ENCODE data around the gene KTI12.
"Not testable (repeated sequence)": the region's sequence is repeated elsewhere in the genome, so short reads cannot be mapped to it uniquely, and the experiment has no call there.

The KTI12 gene

DNA sequence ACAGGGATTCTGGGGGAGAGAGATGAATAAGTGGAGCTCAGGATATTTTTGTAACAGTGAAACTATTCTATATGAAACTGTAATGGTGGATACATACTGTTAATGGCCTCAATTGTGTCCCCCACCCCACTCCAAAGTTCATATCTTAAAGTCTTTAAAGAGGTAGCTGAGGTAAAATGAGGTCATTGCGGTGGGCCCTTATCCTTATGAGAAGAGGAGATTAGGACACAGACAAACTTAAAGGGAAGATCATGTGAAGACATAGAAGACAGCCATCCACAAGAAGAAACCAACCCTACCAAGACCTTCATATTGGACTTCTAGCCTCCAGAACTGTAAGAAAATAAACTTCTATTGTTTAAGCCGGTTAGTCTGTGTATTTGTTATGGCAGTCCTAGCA lies 11.6 kb upstream of the KTI12 start:
- H3K4me3 ChIP-seq (ENCODE audit: low read depth, low read length), result no peak overlapping the region
- DNase-seq (ENCODE audit: low read depth), result no peak

DNA sequence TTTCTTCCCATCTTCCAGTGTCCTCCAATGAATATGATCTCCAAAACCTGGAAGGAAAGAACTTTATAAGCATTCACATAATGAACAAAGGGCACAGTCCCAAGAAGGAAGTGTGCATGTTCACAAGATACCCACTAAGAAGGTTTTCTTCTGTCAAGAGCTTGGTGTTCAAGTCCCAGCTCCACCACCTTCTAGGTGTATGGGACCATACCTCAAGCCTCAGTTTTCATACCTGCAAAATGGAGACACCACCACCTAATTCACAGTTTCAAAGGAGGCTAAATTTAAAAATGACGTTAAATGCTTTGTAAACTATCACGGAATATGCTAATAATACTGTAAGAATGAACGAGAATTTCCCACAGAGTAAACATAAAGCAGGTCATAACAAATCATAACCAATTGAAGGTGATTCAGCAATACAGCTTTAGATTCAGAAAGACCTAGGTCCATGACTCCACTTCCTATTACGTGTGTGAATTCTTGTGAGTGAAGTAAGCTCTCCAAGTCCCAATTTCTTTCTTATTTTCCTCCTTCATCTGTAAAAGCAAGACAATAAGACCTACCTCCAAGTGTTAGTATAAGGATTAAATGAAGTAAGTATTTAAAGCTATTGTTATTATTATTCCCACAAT lies 8.1 kb upstream of the KTI12 start:
- H3K4me3 ChIP-seq (ENCODE audit: low read depth, low read length), result no peak overlapping the region
- DNase-seq (ENCODE audit: low read depth), result no peak

- no peak for DNase-seq (ENCODE audit: low read depth)
- no peak overlapping the region for H3K4me3 ChIP-seq (ENCODE audit: low read depth, low read length)
Measured at GRCh38 chr1:52037909-52038308, 4.3 kb upstream of the KTI12 start.

DNA sequence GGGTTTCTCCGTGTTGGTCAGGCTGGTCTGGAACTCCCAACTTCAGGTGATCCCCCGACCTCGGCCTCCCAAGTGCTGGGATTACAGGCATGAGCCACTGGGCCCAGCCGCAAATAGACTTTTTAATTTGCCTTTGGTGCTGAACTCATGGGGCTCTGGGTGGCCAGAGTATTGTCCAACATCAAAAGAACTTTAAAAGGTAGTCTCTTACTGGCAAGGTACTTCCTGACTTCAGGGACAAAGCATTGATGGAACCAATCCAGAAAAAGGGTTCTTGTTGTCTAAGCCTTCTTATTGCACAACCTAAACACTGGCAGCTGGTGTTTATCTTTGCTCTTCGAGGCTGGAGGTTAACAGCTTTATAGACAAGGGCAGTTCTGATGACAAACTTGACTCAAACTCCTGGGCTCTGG lies 3.8 kb upstream of the KTI12 start:
- peak; percentile 44 for DNase-seq (ENCODE audit: low read depth)
- no peak overlapping the region for H3K4me3 ChIP-seq (ENCODE audit: low read depth, low read length)

- H3K4me3 ChIP-seq (ENCODE audit: low read depth, low read length), result peak overlapping the region; percentile 81
- DNase-seq (ENCODE audit: low read depth), result no peak
Measured at GRCh38 chr1:52034050-52034384, 407 bp upstream of the KTI12 start.

- DNase-seq (ENCODE audit: low read depth), result peak; percentile 39
- H3K4me3 ChIP-seq (ENCODE audit: low read depth, low read length), result peak overlapping the region; percentile 81
Measured at GRCh38 chr1:52032785-52033131, 852 bp downstream of the KTI12 start.

DNA sequence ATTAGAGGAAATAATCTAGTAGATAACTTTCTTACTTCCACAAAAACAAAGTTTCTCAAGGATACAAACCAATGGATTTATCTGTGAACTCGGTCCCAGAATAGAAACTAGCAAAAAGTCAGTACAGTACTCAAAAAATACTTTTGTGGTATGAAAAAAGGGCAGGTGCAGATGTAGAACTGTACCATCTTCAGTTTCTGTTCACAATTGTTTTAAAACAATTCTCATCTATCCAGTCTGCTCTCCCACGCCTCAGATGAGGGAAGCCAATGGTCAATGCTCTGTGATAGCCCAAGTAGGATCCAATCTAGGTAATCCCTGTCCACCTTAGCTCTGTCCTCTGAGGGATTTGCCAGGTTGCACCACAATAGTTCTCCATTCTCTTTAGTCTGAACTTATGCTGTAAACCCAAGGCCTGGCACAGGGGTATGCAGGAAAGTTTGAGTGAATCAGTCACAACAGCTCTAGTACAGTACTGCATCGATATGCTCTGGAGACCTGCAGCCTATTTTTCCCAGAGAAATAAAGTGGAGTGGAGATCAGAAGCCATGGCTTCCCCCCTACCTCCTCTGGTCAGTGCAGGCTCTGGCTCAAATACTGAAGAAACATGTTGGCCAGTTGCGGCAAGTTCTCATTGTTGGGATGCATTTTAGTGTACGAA lies 1.4 kb downstream of the KTI12 start:
- H3K4me3 ChIP-seq (ENCODE audit: low read depth, low read length), result peak overlapping the region; percentile 81
- no peak for DNase-seq (ENCODE audit: low read depth)

DNA sequence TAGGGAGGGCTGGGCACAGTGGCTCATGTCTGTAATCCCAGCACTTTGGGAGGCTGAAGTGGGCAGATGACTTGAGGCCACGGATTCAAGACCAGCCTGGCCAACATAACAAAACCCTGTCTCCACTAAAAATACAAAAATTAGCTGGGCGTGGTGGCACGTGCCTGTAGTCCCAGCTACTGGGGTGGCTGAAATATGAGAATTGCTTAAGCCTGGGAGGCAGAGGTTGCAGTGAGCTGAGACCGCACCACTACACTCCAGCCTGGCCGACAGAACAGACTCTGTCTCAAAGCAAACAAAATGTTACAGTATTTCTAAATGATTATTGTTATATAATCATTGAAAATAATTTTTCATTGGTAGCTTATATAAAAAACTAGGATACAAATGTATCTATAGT lies 4.8 kb downstream of the KTI12 start:
- not testable (repeated sequence) for H3K4me3 ChIP-seq (ENCODE audit: low read depth, low read length); DNase-seq (ENCODE audit: low read depth)

- no peak for DNase-seq (ENCODE audit: low read depth)
- no peak overlapping the region for H3K4me3 ChIP-seq (ENCODE audit: low read depth, low read length)
Measured at GRCh38 chr1:52028328-52028727, 5.3 kb downstream of the KTI12 start.

DNA sequence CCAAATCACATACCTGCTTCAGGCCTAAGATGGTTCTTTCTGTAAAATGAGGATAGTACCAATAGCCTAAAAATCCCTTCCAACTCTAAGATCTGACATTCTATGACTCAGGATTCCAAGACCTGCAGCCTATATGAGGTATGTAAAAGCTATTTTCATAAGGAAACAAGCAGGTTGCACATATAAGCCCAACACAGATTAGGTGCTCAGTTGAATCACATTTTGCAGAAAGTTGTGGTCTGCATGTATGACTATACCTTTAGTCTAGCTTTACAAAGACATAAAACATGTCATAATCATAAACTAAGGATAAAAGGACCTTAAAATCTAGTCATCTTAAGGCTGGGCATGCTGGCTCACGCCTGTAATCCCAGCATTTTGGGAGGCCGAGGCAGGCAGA lies 7.3 kb downstream of the KTI12 start:
- DNase-seq (ENCODE audit: low read depth), result no peak

GRCh38 chr1:52022133-52022532 lies 11.5 kb downstream of the KTI12 start:
- DNase-seq (ENCODE audit: low read depth), result no peak

More for the DNA sequence above, 7.3 kb downstream of the KTI12 start:
- H3K4me3 ChIP-seq (ENCODE audit: low read depth, low read length), result no peak overlapping the region

GRCh38 chr1:52008071-52008809 lies 25.4 kb downstream of the KTI12 start:
- DNase-seq (ENCODE audit: low read depth), result no peak
- H3K4me3 ChIP-seq (ENCODE audit: low read depth, low read length), result no peak overlapping the region

More at GRCh38 chr1:52022133-52022532, 11.5 kb downstream of the KTI12 start:
- H3K4me3 ChIP-seq (ENCODE audit: low read depth, low read length), result no peak overlapping the region

GRCh38 chr1:52007215-52008002 lies 26.2 kb downstream of the KTI12 start:
- H3K4me3 ChIP-seq (ENCODE audit: low read depth, low read length), result no peak overlapping the region
- DNase-seq (ENCODE audit: low read depth), result no peak

GRCh38 chr1:52006081-52006553 lies 27.5 kb downstream of the KTI12 start:
- DNase-seq (ENCODE audit: low read depth); H3K4me3 ChIP-seq (ENCODE audit: low read depth, low read length): not testable (repeated sequence)

DNA sequence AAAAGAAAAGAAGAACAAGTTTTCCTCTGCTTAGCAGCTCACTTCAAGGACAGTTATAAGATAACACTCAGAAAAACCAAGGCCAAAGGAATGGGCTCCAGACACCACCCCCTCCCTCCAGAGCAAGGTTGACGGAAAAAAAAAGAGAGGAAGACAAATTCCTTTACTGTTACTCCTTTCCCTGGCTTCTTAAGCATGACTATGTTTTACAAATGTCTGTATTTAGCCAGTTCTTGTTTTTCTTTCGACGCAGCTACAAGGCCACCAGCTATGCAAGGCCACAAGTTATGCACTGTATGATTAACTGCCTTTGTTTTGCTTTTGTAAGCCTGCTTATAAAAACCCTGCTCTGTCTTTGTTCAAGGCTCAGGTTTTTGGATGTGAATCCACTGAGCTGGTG lies 28.1 kb downstream of the KTI12 start:
- H3K4me3 ChIP-seq (ENCODE audit: low read depth, low read length), result not testable (repeated sequence)
- peak; percentile 60 for DNase-seq (ENCODE audit: low read depth)

GRCh38 chr1:52003877-52004276 lies 29.7 kb downstream of the KTI12 start:
- no peak overlapping the region for H3K4me3 ChIP-seq (ENCODE audit: low read depth, low read length)
- no peak for DNase-seq (ENCODE audit: low read depth)

GRCh38 chr1:52002038-52002917 lies 31.3 kb downstream of the KTI12 start:
- no peak overlapping the region for H3K4me3 ChIP-seq (ENCODE audit: low read depth, low read length)
- peak; percentile 60 for DNase-seq (ENCODE audit: low read depth)

- H3K4me3 ChIP-seq (ENCODE audit: low read depth, low read length), result no peak overlapping the region
- DNase-seq (ENCODE audit: low read depth), result no peak
Measured at GRCh38 chr1:51998701-51999100, 34.9 kb downstream of the KTI12 start.

DNA sequence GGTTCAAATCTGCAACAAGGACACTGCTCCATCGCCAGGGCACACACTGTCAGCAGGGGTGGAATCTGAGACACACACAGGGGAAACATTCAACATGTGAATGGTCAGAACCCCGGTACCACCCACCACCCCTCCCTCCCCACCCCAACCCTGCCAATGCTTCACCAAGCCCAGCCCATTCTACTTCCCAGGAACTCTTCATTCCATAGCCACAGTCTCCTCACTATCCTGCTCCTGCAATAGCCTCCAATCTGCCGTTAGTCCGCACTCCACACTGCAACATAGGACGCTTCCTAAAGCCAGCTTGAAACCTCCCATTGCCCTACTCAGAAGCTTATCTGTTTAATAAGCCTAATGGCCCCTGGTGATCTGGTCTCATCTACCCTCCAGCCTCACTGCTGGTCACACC lies 35.6 kb downstream of the KTI12 start:
- no peak for DNase-seq (ENCODE audit: low read depth)
- no peak overlapping the region for H3K4me3 ChIP-seq (ENCODE audit: low read depth, low read length)

All from skeletal muscle cell (primary cell).